Measurements from ENCODE around the gene NMUR1. TPM values are rescaled to one million over a fixed set of nuclear protein-coding genes. Genes with fewer than 3 reads are reported as not detected.

Gene NMUR1
- polyA plus RNA-seq, 1 of the 3 experiments (the other 2 are of a cell fraction): not detected

DNA sequence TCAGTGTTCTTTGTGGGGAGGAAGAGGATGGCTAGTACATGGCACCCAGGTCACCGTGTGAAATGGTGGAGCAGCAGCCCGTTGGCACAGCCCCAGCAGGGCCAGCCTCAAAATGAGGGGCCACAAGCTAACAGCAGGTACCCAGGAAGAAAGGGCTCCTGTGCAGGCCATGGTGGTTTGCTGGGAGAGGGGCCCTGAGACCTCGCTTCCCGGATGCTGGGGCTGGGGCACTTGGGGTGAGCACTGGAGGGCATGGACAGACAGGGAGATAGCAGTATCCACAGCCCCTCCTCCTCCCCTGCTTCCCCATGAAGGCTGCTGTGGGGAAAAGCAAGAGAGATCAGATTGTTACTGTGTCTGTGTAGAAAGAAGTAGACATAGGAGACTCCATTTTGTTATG, 46.2 kb upstream of the NMUR1 start (continued):
- TF ChIP-seq, protein P1, sequence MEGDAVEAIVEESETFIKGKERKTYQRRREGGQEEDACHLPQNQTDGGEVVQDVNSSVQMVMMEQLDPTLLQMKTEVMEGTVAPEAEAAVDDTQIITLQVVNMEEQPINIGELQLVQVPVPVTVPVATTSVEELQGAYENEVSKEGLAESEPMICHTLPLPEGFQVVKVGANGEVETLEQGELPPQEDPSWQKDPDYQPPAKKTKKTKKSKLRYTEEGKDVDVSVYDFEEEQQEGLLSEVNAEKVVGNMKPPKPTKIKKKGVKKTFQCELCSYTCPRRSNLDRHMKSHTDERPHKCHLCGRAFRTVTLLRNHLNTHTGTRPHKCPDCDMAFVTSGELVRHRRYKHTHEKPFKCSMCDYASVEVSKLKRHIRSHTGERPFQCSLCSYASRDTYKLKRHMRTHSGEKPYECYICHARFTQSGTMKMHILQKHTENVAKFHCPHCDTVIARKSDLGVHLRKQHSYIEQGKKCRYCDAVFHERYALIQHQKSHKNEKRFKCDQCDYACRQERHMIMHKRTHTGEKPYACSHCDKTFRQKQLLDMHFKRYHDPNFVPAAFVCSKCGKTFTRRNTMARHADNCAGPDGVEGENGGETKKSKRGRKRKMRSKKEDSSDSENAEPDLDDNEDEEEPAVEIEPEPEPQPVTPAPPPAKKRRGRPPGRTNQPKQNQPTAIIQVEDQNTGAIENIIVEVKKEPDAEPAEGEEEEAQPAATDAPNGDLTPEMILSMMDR (IDR thresholded peaks at IDR 0.05): no peak
- TF ChIP-seq, protein P2, sequence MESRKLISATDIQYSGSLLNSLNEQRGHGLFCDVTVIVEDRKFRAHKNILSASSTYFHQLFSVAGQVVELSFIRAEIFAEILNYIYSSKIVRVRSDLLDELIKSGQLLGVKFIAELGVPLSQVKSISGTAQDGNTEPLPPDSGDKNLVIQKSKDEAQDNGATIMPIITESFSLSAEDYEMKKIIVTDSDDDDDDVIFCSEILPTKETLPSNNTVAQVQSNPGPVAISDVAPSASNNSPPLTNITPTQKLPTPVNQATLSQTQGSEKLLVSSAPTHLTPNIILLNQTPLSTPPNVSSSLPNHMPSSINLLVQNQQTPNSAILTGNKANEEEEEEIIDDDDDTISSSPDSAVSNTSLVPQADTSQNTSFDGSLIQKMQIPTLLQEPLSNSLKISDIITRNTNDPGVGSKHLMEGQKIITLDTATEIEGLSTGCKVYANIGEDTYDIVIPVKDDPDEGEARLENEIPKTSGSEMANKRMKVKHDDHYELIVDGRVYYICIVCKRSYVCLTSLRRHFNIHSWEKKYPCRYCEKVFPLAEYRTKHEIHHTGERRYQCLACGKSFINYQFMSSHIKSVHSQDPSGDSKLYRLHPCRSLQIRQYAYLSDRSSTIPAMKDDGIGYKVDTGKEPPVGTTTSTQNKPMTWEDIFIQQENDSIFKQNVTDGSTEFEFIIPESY (IDR thresholded peaks at IDR 0.05; ENCODE audit: borderline replicate concordance, low read depth): no peak
- TF ChIP-seq SIN3A (IDR thresholded peaks at IDR 0.05; ENCODE audit: borderline replicate concordance, low read depth, low read length): no peak

DNA sequence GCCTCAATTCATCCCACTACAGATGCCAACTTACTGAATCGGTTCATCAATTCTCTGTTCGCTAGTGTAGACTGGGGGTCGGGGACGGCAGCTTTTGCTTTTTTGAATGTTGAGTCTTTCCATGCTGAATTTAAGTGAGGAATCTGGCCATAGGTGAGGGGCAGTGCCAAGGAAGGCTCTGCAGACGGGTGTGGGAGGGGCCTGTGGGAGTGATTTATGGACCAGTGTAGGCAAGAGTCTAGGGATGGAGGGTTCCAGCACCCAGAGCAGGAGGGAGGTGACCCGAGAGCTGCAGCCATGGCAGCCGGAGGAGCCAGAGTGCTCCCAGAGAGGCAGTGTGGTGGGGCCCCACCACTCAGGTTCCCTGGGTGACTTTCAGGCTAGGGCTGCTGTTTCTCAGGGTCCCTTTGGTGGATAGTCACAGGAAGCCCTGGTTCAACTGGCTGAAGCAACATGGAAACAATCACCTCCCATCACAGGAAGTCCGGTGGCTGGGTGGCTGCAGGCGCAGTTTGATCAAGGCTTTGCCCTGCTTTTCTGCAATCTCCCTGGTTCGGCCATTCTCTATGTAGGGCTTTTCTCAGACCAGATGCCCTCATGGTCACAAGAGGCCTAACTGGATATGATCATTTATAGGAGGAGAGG, 45.5 kb upstream of the NMUR1 start:
- no peaks in the 10 kb centered on the region for H3K36me3 ChIP-seq (replicated peaks in 1 of 2; ENCODE audit: control insufficient read depth in 1 of 2, insufficient read depth in 2 of 2, low read length in 1 of 2)
- CTCF ChIA-PET: interaction anchor here (1.5 to 2.1 kb wide), 2 partner anchors 13 to 26 kb away, joined by 4 to 8 read pairs; no protein-coding TSS in a partner anchor
- H3K9ac ChIP-seq: no peak overlapping the region
- H3K9me3 ChIP-seq: no peaks in the 10 kb centered on the region
- H3F3A ChIP-seq (replicated peaks; ENCODE audit: insufficient read depth): peaks cover 3% of the 10 kb centered on the region
- no peak overlapping the region for H3K4me3 ChIP-seq (ENCODE audit: low read depth in 2 of 2, low read length in 1 of 2)
- no peaks in the 10 kb centered on the region for H3K79me2 ChIP-seq (ENCODE audit: insufficient read depth)
- no peaks in the 10 kb centered on the region for H3K9me2 ChIP-seq
- H2AFZ ChIP-seq (ENCODE audit: low read depth): no peak overlapping the region
- H4K20me1 ChIP-seq (ENCODE audit: insufficient read depth): no peaks in the 10 kb centered on the region
- TF ChIP-seq, protein P3, sequence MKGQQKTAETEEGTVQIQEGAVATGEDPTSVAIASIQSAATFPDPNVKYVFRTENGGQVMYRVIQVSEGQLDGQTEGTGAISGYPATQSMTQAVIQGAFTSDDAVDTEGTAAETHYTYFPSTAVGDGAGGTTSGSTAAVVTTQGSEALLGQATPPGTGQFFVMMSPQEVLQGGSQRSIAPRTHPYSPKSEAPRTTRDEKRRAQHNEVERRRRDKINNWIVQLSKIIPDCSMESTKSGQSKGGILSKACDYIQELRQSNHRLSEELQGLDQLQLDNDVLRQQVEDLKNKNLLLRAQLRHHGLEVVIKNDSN (IDR thresholded peaks at IDR 0.05; ENCODE audit: borderline replicate concordance, low read depth): no peak
- TF ChIP-seq RFX5 (IDR thresholded peaks at IDR 0.05; ENCODE audit: low read length) (no peak), NFIC (IDR thresholded peaks at IDR 0.05; ENCODE audit: borderline replicate concordance) (no peak), RAD21 (IDR thresholded peaks at IDR 0.05; ENCODE audit: low read length) (no peak), EZH2phosphoT487 (IDR thresholded peaks at IDR 0.05; ENCODE audit: borderline replicate concordance, low read depth) (no peak), RXRA (IDR thresholded peaks at IDR 0.05; ENCODE audit: borderline replicate concordance, low read depth) (no peak), FOXM1 (IDR thresholded peaks at IDR 0.05; ENCODE audit: low read depth) (no peak), SIN3A (IDR thresholded peaks at IDR 0.05; ENCODE audit: borderline replicate concordance, low read depth, low read length) (no peak), ELF1 (IDR thresholded peaks at IDR 0.05) (no peak)
- TF ChIP-seq, protein P4, sequence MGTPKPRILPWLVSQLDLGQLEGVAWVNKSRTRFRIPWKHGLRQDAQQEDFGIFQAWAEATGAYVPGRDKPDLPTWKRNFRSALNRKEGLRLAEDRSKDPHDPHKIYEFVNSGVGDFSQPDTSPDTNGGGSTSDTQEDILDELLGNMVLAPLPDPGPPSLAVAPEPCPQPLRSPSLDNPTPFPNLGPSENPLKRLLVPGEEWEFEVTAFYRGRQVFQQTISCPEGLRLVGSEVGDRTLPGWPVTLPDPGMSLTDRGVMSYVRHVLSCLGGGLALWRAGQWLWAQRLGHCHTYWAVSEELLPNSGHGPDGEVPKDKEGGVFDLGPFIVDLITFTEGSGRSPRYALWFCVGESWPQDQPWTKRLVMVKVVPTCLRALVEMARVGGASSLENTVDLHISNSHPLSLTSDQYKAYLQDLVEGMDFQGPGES (IDR thresholded peaks at IDR 0.05; ENCODE audit: low read depth, low read length): no peak
- TF ChIP-seq, protein P2 (IDR thresholded peaks at IDR 0.05; ENCODE audit: borderline replicate concordance, low read depth): no peak
- TF ChIP-seq, protein P5, sequence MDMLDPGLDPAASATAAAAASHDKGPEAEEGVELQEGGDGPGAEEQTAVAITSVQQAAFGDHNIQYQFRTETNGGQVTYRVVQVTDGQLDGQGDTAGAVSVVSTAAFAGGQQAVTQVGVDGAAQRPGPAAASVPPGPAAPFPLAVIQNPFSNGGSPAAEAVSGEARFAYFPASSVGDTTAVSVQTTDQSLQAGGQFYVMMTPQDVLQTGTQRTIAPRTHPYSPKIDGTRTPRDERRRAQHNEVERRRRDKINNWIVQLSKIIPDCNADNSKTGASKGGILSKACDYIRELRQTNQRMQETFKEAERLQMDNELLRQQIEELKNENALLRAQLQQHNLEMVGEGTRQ (IDR thresholded peaks at IDR 0.05; ENCODE audit: borderline replicate concordance, low read depth, low read length): no peak
- 94% methylated on average over 7 of the region's 10 CpGs for WGBS (ENCODE audit: low lambda C conversion rate)
- POLR2A ChIA-PET: no interaction called here
- H3K27me3 ChIP-seq (ENCODE audit: insufficient read depth): no peaks in the 10 kb centered on the region
- no peak overlapping the region for H3K4me2 ChIP-seq
- H3K4me1 ChIP-seq (ENCODE audit: control insufficient read depth in 1 of 2, insufficient read depth in 2 of 2, low read depth in 1 of 2, low read length in 1 of 2): no peaks in the 10 kb centered on the region
- H3K27ac ChIP-seq (ENCODE audit: low read depth in 2 of 2, low read length in 1 of 2): no peak overlapping the region
- no peak for DNase-seq

Data from SK-N-SH (cell line).